K562 (cell line): Measurements from ENCODE around the gene UMODL1. TPM values are rescaled to one million over a fixed set of nuclear protein-coding genes. Genes with fewer than 3 reads are reported as not detected.

ENCODE experiments used
- ATAC-seq: fragments of 200-7000 bp; cut with Tn5 transposase; 3 replicates; pipeline ENCODE4 v1.9.1; 2020; ENCODE audit warnings: moderate library complexity
- BruUV-seq: library from RNA; stranded (reverse); fragments of 400-500 nt; replicated peaks from 2 replicates; lab custom pipeline; 2021; lab: Mats Ljungman, UMichigan
- CTCF ChIA-PET: fragments of 300-600 bp; formaldehyde crosslinking; extraction: SDS; loops from one replicate; lab custom pipeline; 2021; ENCODE audit warnings: low intra/inter-chr PET ratio; lab: Yijun Ruan, JAX
- POLR2A ChIA-PET: fragments of 300-600, 350-650 bp; sonication (Branson Sonifier 250); formaldehyde crosslinking; extraction: SDS; loops from one replicate; lab custom pipeline; 2021; ENCODE audit warnings: antibody characterized with exemption, inconsistent platforms; lab: Yijun Ruan, JAX
- DNase-seq, 4 experiments: peaks; one replicate each; pipeline versions ENCODE4 v3.0.0 to v3.0.0-alpha.2; 2011 to 2018; ENCODE audit warnings: low spot score in 3 of 4, mixed read lengths in 3 of 4; ENCODE audit errors: extremely low read depth in 1 of 4
- FAIRE-seq: peaks from 2 replicates; lab custom pipeline; 2011; peaks lifted over from hg19 to GRCh38; lab: Jason Lieb, UNC
- H2AFZ ChIP-seq: 2 replicates; pipeline ENCODE4 v1.6.0; 2011; ENCODE audit warnings: low read depth, low read length, control low read depth, inconsistent platforms
- H3K27ac ChIP-seq: fragments of 200-600 bp; 3 replicates; pipeline ENCODE4 v1.8.0; 2011; ENCODE audit warnings: low read depth, mild to moderate bottlenecking, control low read depth, inconsistent platforms, low read length, moderate library complexity, mixed read lengths; ENCODE audit errors: extremely low read depth
- H3K27me3 ChIP-seq, 2 experiments: fragments of 300-600 bp in 1 of 2; 2 replicates in 1 of 2; 3 replicates in 1 of 2; pipeline versions ENCODE4 v1.6.0 to v1.8.0; 2011; ENCODE audit warnings: inconsistent platforms in 2 of 2, low read length in 2 of 2, mild to moderate bottlenecking in 1 of 2, mixed read lengths in 1 of 2, moderate library complexity in 1 of 2; ENCODE audit not compliant: control insufficient read depth in 2 of 2, insufficient read depth in 2 of 2
- H3K36me3 ChIP-seq: fragments of 300-600 bp; 3 replicates; pipeline ENCODE4 v1.8.0; 2011; ENCODE audit warnings: mild to moderate bottlenecking, low read length, inconsistent platforms; ENCODE audit not compliant: control insufficient read depth, insufficient read depth
- H3K4me1 ChIP-seq, 2 experiments: fragments of 200-600 bp in 1 of 2; replicated peaks in 1 of 2; 2 replicates in 1 of 2; 3 replicates in 1 of 2; pipeline versions ENCODE4 v1.5.1 to v1.8.0; 2011; ENCODE audit warnings: inconsistent platforms in 2 of 2, low read length in 2 of 2, mild to moderate bottlenecking in 1 of 2, mixed read lengths in 1 of 2, moderate library complexity in 1 of 2; ENCODE audit not compliant: control insufficient read depth in 2 of 2, insufficient read depth in 2 of 2
- H3K4me2 ChIP-seq: 2 replicates; pipeline ENCODE4 v1.6.1; 2011; ENCODE audit warnings: low read length, control low read depth, inconsistent platforms, mixed read lengths; ENCODE audit not compliant: insufficient read depth
- H3K4me3 ChIP-seq: fragments of 200-600 bp; sonication (generic), shearing (Covaris generic); 2 replicates; pipeline ENCODE4 v1.5.1; 2016; ENCODE audit warnings: control low read depth, inconsistent platforms
- H3K79me2 ChIP-seq: fragments of 200-600 bp; 3 replicates; pipeline ENCODE4 v1.8.0; 2011; ENCODE audit warnings: low read length, inconsistent platforms; ENCODE audit not compliant: control insufficient read depth, insufficient read depth
- H3K9ac ChIP-seq, 2 experiments: 2 replicates each; pipeline versions ENCODE4 v1.6.0 to v1.6.1; 2011; ENCODE audit warnings: low read depth in 2 of 2, low read length in 2 of 2, control low read depth in 1 of 2, inconsistent platforms in 1 of 2, mild to moderate bottlenecking in 1 of 2, mixed read lengths in 1 of 2; ENCODE audit not compliant: insufficient read depth in 1 of 2
- H3K9me1 ChIP-seq: one replicate; pipeline ENCODE4 v1.6.0; 2011; ENCODE audit warnings: inconsistent platforms, mild to moderate bottlenecking, low read length, moderate library complexity; ENCODE audit not compliant: control insufficient read depth, insufficient read depth
- H3K9me3 ChIP-seq: replicated peaks from 2 replicates; pipeline ENCODE4 v1.5.1; 2011; ENCODE audit warnings: low read depth, low read length, inconsistent platforms; ENCODE audit not compliant: control insufficient read depth, insufficient read depth
- H4K20me1 ChIP-seq: replicated peaks from 2 replicates; pipeline ENCODE4 v1.6.1; 2011; ENCODE audit warnings: low read length, inconsistent platforms, mixed read lengths; ENCODE audit not compliant: control insufficient read depth, insufficient read depth
- ARID3B ChIP-seq: fragments of 250-450 bp; sonication (Bioruptor Pico); IDR thresholded peaks from 2 replicates; pipeline ENCODE4 v1.4.0; 2020; ENCODE audit warnings: borderline replicate concordance
- CEBPB ChIP-seq: fragments of 450-650 bp; IDR thresholded peaks from 2 replicates; pipeline ENCODE4 v1.6.1; 2016; ENCODE audit warnings: missing genetic modification characterization, missing compliant biosample characterization
- POLR2B ChIP-seq: fragments of 450-650 bp; IDR thresholded peaks from 2 replicates; pipeline ENCODE4 v1.6.1; 2018; ENCODE audit warnings: low read depth; ENCODE audit not compliant: partially characterized antibody
- ZNF436 ChIP-seq: fragments of 250-450, 450-650 bp; sonication (Bioruptor Pico); formaldehyde crosslinking; IDR thresholded peaks from 2 replicates; pipeline ENCODE4 v1.7.0; 2020; ENCODE audit warnings: mild to moderate bottlenecking
- WGBS: fragments of 100-300 bp; shearing (Covaris generic); methylation state at CpG from one replicate; pipeline ENCODE4 v1.1.6; 2016; ENCODE audit warnings: low coverage, mixed read lengths; ENCODE audit not compliant: insufficient coverage; ENCODE audit errors: missing lambda C conversion rate; 5-methylcytosine and 5-hydroxymethylcytosine counted together
- in situ Hi-C: fragments of 300-500 bp; cut with MboI; formaldehyde crosslinking; loops from 4 replicates; pipeline ENCODE4 v1.15.0; 2018; ENCODE audit warnings: inconsistent platforms, mixed read lengths
- intact Hi-C: fragments of 100-400 bp; cut with micrococcal nuclease; formaldehyde crosslinking; loops from 2 replicates; pipeline ENCODE4 v1.14.2; 2022
- polyA plus RNA-seq, 8 experiments: library from polyadenylated mRNA; depleted of rRNA in 4 of 8; stranded (reverse) in 5 of 8; unstranded in 3 of 8; fragments of >200 nt; fragmentation: Nextera tagmentation in 2 of 8; fragmentation: Illumina TruSeq in 1 of 8; extraction: Ambion mirVana in 2 of 8; extraction: Trizol in 1 of 8; gene quantifications; 2 replicates each; pipeline versions ENCODE4 v1.2.1 to v1.2.3, GENCODE V29; 2011 to 2014; ENCODE audit warnings: inconsistent platforms in 1 of 8, missing spikeins in 1 of 8
- total RNA-seq, 7 experiments: library from RNA; depleted of rRNA in 6 of 7; stranded (reverse); fragments of >200 nt in 6 of 7; fragmentation: Illumina TruSeq in 2 of 7; extraction: Trizol in 2 of 7; gene quantifications; 2 replicates each; pipeline versions ENCODE4 v1.2.1 to v1.2.3, GENCODE V29; 2011 to 2021; ENCODE audit warnings: low replicate concordance in 1 of 7
- TF ChIP-seq, protein P1 (sequence below): fragments of 250-450 bp; sonication (Bioruptor Pico); IDR thresholded peaks from 2 replicates; pipeline ENCODE4 v1.8.0; 2021; ENCODE audit warnings: moderate library complexity, mild to moderate bottlenecking, inconsistent platforms

UMODL1 gene
- total and polyA plus RNA-seq, 9 of the 15 experiments (the other 6 are each of a cell fraction or from before 2014, with no cell fraction given) = not detected

GRCh38 chr21:42031816-42032215 lies 39.3 kb upstream of the UMODL1 start:
- ATAC-seq = no peak
- no peak overlapping the region for H3K4me2 ChIP-seq
- no TSS peak for BruUV-seq

More at GRCh38 chr21:42031816-42032215, 39.3 kb upstream of the UMODL1 start:
- peaks cover 47 to 64% of the 10 kb centered on the region in 2 experiments for H3K27me3 ChIP-seq
- TF ChIP-seq ZNF436 (CRISPR knock-in tag) (no peak), CEBPB (tag) (no peak), POLR2B (no peak), ARID3B (CRISPR knock-in tag) (no peak)
- TF ChIP-seq, protein P1, sequence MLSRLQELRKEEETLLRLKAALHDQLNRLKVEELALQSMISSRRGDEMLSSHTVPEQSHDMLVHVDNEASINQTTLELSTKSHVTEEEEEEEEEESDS = no peak
- TF ChIP-seq, all 486 proteins: peak for 0
- no peaks in the 10 kb centered on the region for H3K4me1 ChIP-seq
- H3K4me3 ChIP-seq = no peak overlapping the region
- in situ Hi-C loops = no loop called here
- H3K9me1 ChIP-seq = no peaks in the 10 kb centered on the region
- DNase-seq (no peak), FAIRE-seq (no peak)
- H4K20me1 ChIP-seq = peaks cover 11% of the 10 kb centered on the region; the same call in 1 of the 2 replicates
- CTCF ChIA-PET = no interaction called here
- intact Hi-C loops = no loop called here
- H3K9ac ChIP-seq = 0 out of 4 replicates have a peak overlapping the region, but pooled peaks of 1 of the 2 experiments have one; percentile 50
- no peak overlapping the region for H2AFZ ChIP-seq
- POLR2A ChIA-PET = interaction anchor here (0.6 to 1.4 kb wide), 3 partner anchors 14 to 244 kb away, joined by 3 to 4 read pairs (median 3); no protein-coding TSS in a partner anchor
- 0% methylated on average over 4 of the region's 4 CpGs for WGBS
- no peaks in the 10 kb centered on the region for H3K36me3 ChIP-seq
- H3K27ac ChIP-seq = no peak overlapping the region
- H3K9me3 ChIP-seq = no peaks in the 10 kb centered on the region
- H3K79me2 ChIP-seq = no peaks in the 10 kb centered on the region
